Fibroblast of mammary gland (primary cell): Measurements from ENCODE around the gene SBF2.
A peak's percentile ranks its signal among the peaks of the same experiment; 100 is the strongest.

Experiments
- DNase-seq: peaks from one replicate; pipeline ENCODE4 v3.0.0-alpha.2; 2010; ENCODE audit warnings: low read depth
- H3K4me3 ChIP-seq: 2 replicates; pipeline ENCODE4 v1.5.1; 2011; ENCODE audit warnings: low read depth, mild to moderate bottlenecking, low read length, moderate library complexity; ENCODE audit not compliant: control insufficient read depth
- TF ChIP-seq, protein P1 (sequence below): conservative IDR thresholded peaks from 2 replicates; pipeline ENCODE4 v1.5.1; 2011; ENCODE audit warnings: low read depth, low read length, inconsistent platforms; ENCODE audit not compliant: control insufficient read depth, insufficient read depth

The SBF2 gene

DNA sequence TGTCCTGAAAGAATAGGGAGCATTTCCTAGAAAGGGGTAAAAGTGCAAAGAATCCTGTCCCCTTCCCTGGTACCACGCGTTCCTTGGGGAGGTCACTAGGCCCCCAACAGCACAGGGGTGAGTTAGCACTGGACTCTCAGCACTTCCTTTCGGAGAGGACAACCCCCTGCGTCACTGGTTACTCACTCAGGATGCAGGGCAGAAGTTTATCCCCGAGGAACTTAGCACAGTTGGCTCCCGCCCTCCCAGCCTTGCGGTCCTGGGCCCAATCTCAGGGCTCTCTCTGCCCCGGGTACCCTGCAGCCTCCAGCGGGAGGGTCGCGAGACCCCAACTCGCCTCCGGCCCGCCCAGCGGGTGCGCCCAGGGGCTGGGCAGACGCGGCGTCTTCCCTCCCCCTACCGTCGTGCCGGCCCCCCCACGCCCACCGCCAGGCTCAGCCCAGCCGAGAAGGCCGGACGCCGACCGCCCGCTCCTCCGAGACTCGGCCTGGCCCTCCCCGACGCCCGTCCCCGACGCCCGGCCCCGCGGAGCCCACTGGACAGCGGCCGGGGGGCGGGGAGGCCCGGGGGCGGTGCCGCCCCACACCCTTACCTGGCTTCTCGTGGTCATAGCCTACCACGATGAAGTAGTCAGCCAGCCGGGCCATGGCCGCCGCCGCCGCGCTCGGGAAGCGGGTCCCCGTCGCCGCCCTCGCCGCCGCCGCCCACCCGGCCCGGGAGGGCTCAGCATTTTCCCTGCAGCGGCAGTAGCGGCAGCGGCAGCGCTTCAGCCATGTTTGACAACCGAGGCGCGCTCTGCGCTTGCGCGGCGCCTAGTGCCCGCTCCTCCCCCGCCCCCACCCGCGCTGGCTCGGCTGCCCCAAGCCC is at the start of gene SBF2:
Gene SBF2 (minus strand): TSS at position 797 of the 867 bp plus-strand sequence. CDS start 150 bp downstream, at position 647.
- peak within 1 kb of the TSS; percentile 70 for H3K4me3 ChIP-seq
- TF ChIP-seq, protein P1, sequence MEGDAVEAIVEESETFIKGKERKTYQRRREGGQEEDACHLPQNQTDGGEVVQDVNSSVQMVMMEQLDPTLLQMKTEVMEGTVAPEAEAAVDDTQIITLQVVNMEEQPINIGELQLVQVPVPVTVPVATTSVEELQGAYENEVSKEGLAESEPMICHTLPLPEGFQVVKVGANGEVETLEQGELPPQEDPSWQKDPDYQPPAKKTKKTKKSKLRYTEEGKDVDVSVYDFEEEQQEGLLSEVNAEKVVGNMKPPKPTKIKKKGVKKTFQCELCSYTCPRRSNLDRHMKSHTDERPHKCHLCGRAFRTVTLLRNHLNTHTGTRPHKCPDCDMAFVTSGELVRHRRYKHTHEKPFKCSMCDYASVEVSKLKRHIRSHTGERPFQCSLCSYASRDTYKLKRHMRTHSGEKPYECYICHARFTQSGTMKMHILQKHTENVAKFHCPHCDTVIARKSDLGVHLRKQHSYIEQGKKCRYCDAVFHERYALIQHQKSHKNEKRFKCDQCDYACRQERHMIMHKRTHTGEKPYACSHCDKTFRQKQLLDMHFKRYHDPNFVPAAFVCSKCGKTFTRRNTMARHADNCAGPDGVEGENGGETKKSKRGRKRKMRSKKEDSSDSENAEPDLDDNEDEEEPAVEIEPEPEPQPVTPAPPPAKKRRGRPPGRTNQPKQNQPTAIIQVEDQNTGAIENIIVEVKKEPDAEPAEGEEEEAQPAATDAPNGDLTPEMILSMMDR, result no peak
- peak; percentile 95 for DNase-seq

GRCh38 chr11:10338287-10338686 is 44.3 kb upstream of the SBF2 start:
- no peak overlapping the region for H3K4me3 ChIP-seq
- no peak for DNase-seq
- TF ChIP-seq, protein P1, result no peak

GRCh38 chr11:10333490-10333889 is 39.5 kb upstream of the SBF2 start:
- TF ChIP-seq, protein P1, result no peak
- H3K4me3 ChIP-seq, result no peak overlapping the region
- DNase-seq, result no peak

GRCh38 chr11:10331548-10332289 is 37.7 kb upstream of the SBF2 start:
- TF ChIP-seq, protein P1, result no peak
- DNase-seq, result no peak
- H3K4me3 ChIP-seq, result no peak overlapping the region

GRCh38 chr11:10329935-10330334 is 35.9 kb upstream of the SBF2 start:
- H3K4me3 ChIP-seq, result no peak overlapping the region
- TF ChIP-seq, protein P1, result no peak

DNA sequence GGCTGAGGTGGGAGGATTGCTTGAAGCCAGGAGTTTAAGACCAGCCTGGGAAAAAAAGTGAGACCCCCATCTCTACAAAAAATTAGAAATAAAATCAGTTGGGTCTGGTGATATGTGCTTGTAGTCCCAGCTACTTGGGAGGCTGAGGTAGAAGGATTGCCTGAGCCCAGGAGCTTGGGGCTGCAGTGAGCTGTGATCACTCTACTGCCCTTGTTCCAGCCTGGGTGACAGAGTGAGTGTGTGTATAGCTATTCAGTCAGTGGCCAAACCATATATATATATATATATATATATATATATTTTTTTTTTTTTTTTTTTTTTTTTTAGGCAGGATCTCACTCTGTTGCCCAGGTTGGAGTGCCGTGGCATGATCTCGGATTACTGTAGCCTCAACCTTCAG is 35.3 kb upstream of the SBF2 start:
- TF ChIP-seq, protein P1, result no peak
- no peak overlapping the region for H3K4me3 ChIP-seq
- no peak for DNase-seq

More at GRCh38 chr11:10329935-10330334, 35.9 kb upstream of the SBF2 start:
- DNase-seq, result peak; percentile 97
